Brain microvascular endothelial cell (primary cell): ENCODE results near the gene PNPT1.
"Not testable (repeated sequence)": the region's sequence is repeated elsewhere in the genome, so short reads cannot be mapped to it uniquely, and the experiment has no call there.

ENCODE experiments used
- DNase-seq: peaks from one replicate; pipeline ENCODE4 v3.0.0-alpha.2; 2020
- H3K27ac ChIP-seq: fragments of 250-450 bp; sonication (Bioruptor Pico); 2 replicates; pipeline ENCODE4 v1.5.1; 2020; ENCODE audit warnings: mild to moderate bottlenecking, moderate library complexity
- H3K27me3 ChIP-seq: fragments of 250-450 bp; sonication (Bioruptor Pico); replicated peaks from 2 replicates; pipeline ENCODE4 v1.5.1; 2020; ENCODE audit warnings: mild to moderate bottlenecking
- H3K36me3 ChIP-seq: fragments of 250-450 bp; sonication (Bioruptor Pico); replicated peaks from 2 replicates; pipeline ENCODE4 v1.5.1; 2020; ENCODE audit warnings: mild to moderate bottlenecking
- H3K4me3 ChIP-seq: 2 replicates; pipeline ENCODE4 v1.5.1; 2011; ENCODE audit warnings: low read depth, mild to moderate bottlenecking, control low read depth, low read length, moderate library complexity
- CTCF ChIP-seq: IDR thresholded peaks from 2 replicates; pipeline ENCODE4 v1.5.1; 2011; ENCODE audit warnings: low read depth, mild to moderate bottlenecking, moderate library complexity, low read length, control low read depth, inconsistent platforms; ENCODE audit errors: missing control alignments
- in situ Hi-C: cut with HindIII; loops from 2 replicates; pipeline ENCODE4 v1.10.0; 2017; ENCODE audit warnings: low sequenced_read_pairs, low pct_ligation_motif_present

Gene PNPT1

GRCh38 chr2:55693181-55694125 is at the start of gene PNPT1:
TSS of gene PNPT1 (minus strand) at chr2:55693844. CDS start at chr2:55693823, 21 bp downstream.
- in situ Hi-C loops = no loop called here
- Histone ChIP-seq H3K27ac (peak within 1 kb of the TSS; percentile 10), H3K27me3 (no peaks in the 10 kb centered on the region), H3K4me3 (peak within 1 kb of the TSS; percentile 100), H3K36me3 (no peaks in the 10 kb centered on the region)
- TF ChIP-seq CTCF = no peak
- peak; percentile 93 for DNase-seq

GRCh38 chr2:55742996-55743395 is 49.4 kb upstream of the PNPT1 start:
- Histone ChIP-seq H3K4me3 (no peak overlapping the region), H3K27me3 (no peaks in the 10 kb centered on the region), H3K36me3 (no peaks in the 10 kb centered on the region), H3K27ac (no peak overlapping the region)
- DNase-seq = no peak
- TF ChIP-seq CTCF = no peak
- in situ Hi-C loops = no loop called here

GRCh38 chr2:55736019-55736536 is 42.4 kb upstream of the PNPT1 start:
- DNase-seq, H3K4me3 ChIP-seq, H3K27ac ChIP-seq, H3K36me3 ChIP-seq, in situ Hi-C loops, H3K27me3 ChIP-seq: not testable (repeated sequence)

- no peak for DNase-seq
- H3K4me3 ChIP-seq = no peak overlapping the region
- in situ Hi-C loops = no loop called here
- no peaks in the 10 kb centered on the region for H3K27me3 ChIP-seq
- H3K27ac ChIP-seq = no peak overlapping the region
- TF ChIP-seq CTCF = no peak
- H3K36me3 ChIP-seq = no peaks in the 10 kb centered on the region
Observed at GRCh38 chr2:55734726-55735125, 41.1 kb upstream of the PNPT1 start.

GRCh38 chr2:55733335-55733734 is 39.7 kb upstream of the PNPT1 start:
- in situ Hi-C loops = no loop called here
- no peak overlapping the region for H3K4me3 ChIP-seq
- H3K36me3 ChIP-seq = no peaks in the 10 kb centered on the region
- H3K27me3 ChIP-seq = no peaks in the 10 kb centered on the region
- DNase-seq = no peak
- H3K27ac ChIP-seq = no peak overlapping the region
- TF ChIP-seq CTCF = no peak

- H3K27ac ChIP-seq = no peak overlapping the region
- no peak for DNase-seq
Observed at GRCh38 chr2:55732854-55733253, 39.2 kb upstream of the PNPT1 start.

More at GRCh38 chr2:55732854-55733253, 39.2 kb upstream of the PNPT1 start:
- Histone ChIP-seq H3K4me3 (no peak overlapping the region), H3K27me3 (no peaks in the 10 kb centered on the region), H3K36me3 (no peaks in the 10 kb centered on the region)
- in situ Hi-C loops = no loop called here
- TF ChIP-seq CTCF = no peak
